ENCODE measurements around the gene GPATCH8. TPM values are rescaled to one million over a fixed set of nuclear protein-coding genes. Genes with fewer than 3 reads are reported as not detected.

The GPATCH8 gene
- total and polyA plus RNA-seq, 2 donors (not counting 3 experiments of a cell fraction or from before 2014, with no cell fraction given): 14.6 to 35.3 TPM

- no TSS peak for BruUV-seq (replicated peaks)
- dilution Hi-C loops (cut with MboI; ENCODE audit: extremely low pct_ligation_motif_present, low sequenced_read_pairs): no loop called here
- Histone ChIP-seq H3K9me1 (replicated peaks; ENCODE audit: control insufficient read depth, extremely low read depth, insufficient read depth, low read length) (no peaks in the 10 kb centered on the region), H3K4me1 (ENCODE audit: control insufficient read depth, extremely low read depth, insufficient read depth, low read length) (peaks cover 5% of the 10 kb centered on the region), H2AFZ (ENCODE audit: low read depth, low read length) (no peak overlapping the region), H3K27me3 (ENCODE audit: control insufficient read depth in 2 of 2, insufficient read depth in 2 of 2, low read length in 2 of 2) (no peaks in the 10 kb centered on the region), H3K9ac (replicated peaks; ENCODE audit: extremely low read depth, insufficient read depth, low read length) (no peak overlapping the region), H3K36me3 (ENCODE audit: control insufficient read depth in 2 of 2, extremely low read depth in 1 of 2, insufficient read depth in 2 of 2, low read length in 2 of 2) (peaks cover 0 to 1% of the 10 kb centered on the region in 2 experiments), H3K27ac (ENCODE audit: insufficient read depth, low read depth, low read length) (no peak overlapping the region), H3K9me3 (replicated peaks; ENCODE audit: control insufficient read depth, insufficient read depth, low read length) (no peaks in the 10 kb centered on the region), H4K20me1 (replicated peaks; ENCODE audit: control insufficient read depth, extremely low read depth, insufficient read depth, low read length) (no peaks in the 10 kb centered on the region), H3K4me2 (ENCODE audit: insufficient read depth, low read length) (no peak overlapping the region), H3K79me2 (ENCODE audit: control insufficient read depth, insufficient read depth, low read length) (no peaks in the 10 kb centered on the region), H3K4me3 (replicated peaks in 1 of 3; ENCODE audit: insufficient read depth in 1 of 3, low read depth in 1 of 3, low read length in 3 of 3) (no peak overlapping the region)
- intact Hi-C loops (cut with micrococcal nuclease): no loop called here
- POLR2A ChIA-PET: no interaction called here
- CTCF ChIA-PET: interaction anchor here (0.6 to 2.1 kb wide), 4 partner anchors 12 to 165 kb away, joined by 3 to 8 read pairs (median 5); partner anchors contain the start of gene ATXN7L3
- TF ChIP-seq POLR2A (IDR thresholded peaks at IDR 0.05; ENCODE audit: low read depth, low read length) (no peak), POLR2AphosphoS5 (IDR thresholded peaks at IDR 0.05; ENCODE audit: insufficient read depth, low read depth, low read length) (no peak), EZH2 (IDR thresholded peaks at IDR 0.05; ENCODE audit: borderline replicate concordance, low read depth, low read length, severe bottlenecking) (no peak), MYC (IDR thresholded peaks at IDR 0.05; ENCODE audit: low read depth, low read length) (no peak), CTCF (IDR thresholded peaks at IDR 0.05; ENCODE audit: extremely low read depth in 1 of 2, insufficient read depth in 1 of 2, low read depth in 1 of 2, low read length in 2 of 2) (no peak), FOS (IDR thresholded peaks at IDR 0.05; ENCODE audit: borderline replicate concordance, insufficient read depth, low read length) (no peak), GATA2 (IDR thresholded peaks at IDR 0.05; ENCODE audit: insufficient read depth, insufficient read length, low read depth, low read length) (no peak), JUN (IDR thresholded peaks at IDR 0.05; ENCODE audit: borderline replicate concordance, insufficient read depth, insufficient read length, low read depth) (no peak)
- no peak for DNase-seq (ENCODE audit: low read depth, low spot score)
- FAIRE-seq: no peak
Observed at GRCh38 chr17:44358066-44358465, 145.1 kb downstream of the GPATCH8 start.

Data from endothelial cell of umbilical vein (primary cell).